Activated B cell treated with CpG ODN at 0.5 μM for 24 hours (primary cell): Measurements from ENCODE around the gene PKN1. TPM values are rescaled to one million over a fixed set of nuclear protein-coding genes. Genes with fewer than 3 reads are reported as not detected.
A peak's percentile ranks its signal among the peaks of the same experiment; 100 is the strongest.

ENCODE experiments used
- ATAC-seq: fragments of 200-7000 bp; cut with Tn5 transposase; one replicate; pipeline ENCODE4 v1.10.0; 2021; ENCODE audit warnings: low read depth, mild to moderate bottlenecking, moderate library complexity
- CTCF ChIA-PET: fragments of 350-600 bp; sonication (Branson Sonifier 250); formaldehyde crosslinking; loops from one replicate; lab custom pipeline; 2021; ENCODE audit warnings: antibody characterized with exemption; lab: Charles Lee
- POLR2A ChIA-PET: fragments of 350-600 bp; sonication (Branson Sonifier 250); formaldehyde crosslinking; loops from one replicate; lab custom pipeline; 2021; ENCODE audit warnings: antibody characterized with exemption; lab: Charles Lee
- DNase-seq: peaks from one replicate; pipeline ENCODE4 v3.0.0; 2022
- H3K27ac Mint-ChIP-seq: one replicate; pipeline ENCODE4 v1.8.0; 2020; ENCODE audit warnings: mixed read lengths
- H3K27me3 Mint-ChIP-seq: one replicate; pipeline ENCODE4 v1.8.0; 2021; ENCODE audit warnings: mixed read lengths
- H3K36me3 Mint-ChIP-seq: one replicate; pipeline ENCODE4 v1.8.0; 2021; ENCODE audit warnings: low read depth, mixed read lengths
- H3K4me1 Mint-ChIP-seq: one replicate; pipeline ENCODE4 v1.8.0; 2021; ENCODE audit warnings: mixed read lengths
- H3K4me3 Mint-ChIP-seq: one replicate; pipeline ENCODE4 v1.8.0; 2020; ENCODE audit warnings: mild to moderate bottlenecking, mixed read lengths
- H3K9me3 Mint-ChIP-seq: one replicate; pipeline ENCODE4 v1.8.0; 2020; ENCODE audit warnings: mixed read lengths
- intact Hi-C: fragments of 100-400 bp; cut with micrococcal nuclease; formaldehyde crosslinking; loops from one replicate; pipeline ENCODE4 v1.15.1; 2024
- total RNA-seq: library from RNA; stranded (reverse); gene quantifications from 2 replicates; pipeline ENCODE4 v1.2.3, GENCODE V29; 2022
- TF ChIP-seq, protein P1 (sequence below): fragments of 200-600 bp; IDR thresholded peaks from one replicate; pipeline ENCODE4 v1.8.0; 2022; ENCODE audit warnings: antibody characterized with exemption, mild to moderate bottlenecking

The PKN1 gene
- total RNA-seq, 1 donor from 2014 or later, result 159 TPM

DNA sequence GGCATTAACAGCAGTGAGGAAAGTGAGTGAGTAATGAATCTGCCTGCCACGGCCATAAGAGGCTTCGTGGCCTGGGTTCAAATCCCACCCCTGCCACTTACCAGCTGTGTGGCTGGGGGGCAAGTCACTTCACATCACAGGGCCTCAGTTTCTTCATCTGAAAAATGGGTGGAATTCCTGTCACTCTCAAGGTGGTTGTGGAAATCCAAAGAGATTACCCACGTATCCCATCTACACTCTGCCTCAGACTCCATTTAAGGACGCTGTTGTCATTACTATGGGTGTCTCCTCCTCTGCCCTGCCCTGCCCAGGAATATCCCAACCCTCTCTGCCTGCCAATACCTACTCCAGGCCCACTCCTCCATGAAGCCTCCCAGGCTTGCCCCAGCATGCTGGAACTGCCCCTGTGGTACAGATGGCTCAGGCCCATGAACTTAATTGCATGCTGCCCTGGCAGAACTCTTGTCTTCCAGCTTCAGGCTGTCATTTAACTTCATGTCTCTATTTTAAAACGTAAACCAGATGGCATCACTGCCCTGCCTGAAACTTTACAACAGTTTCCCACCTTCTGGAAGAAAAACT is 59.7 kb downstream of the PKN1 start:
- ChIA-PET CTCF (no interaction called here), POLR2A (no interaction called here)
- Mint-ChIP-seq H3K4me3 (no peak overlapping the region), H3K4me1 (peaks cover 17% of the 10 kb centered on the region), H3K36me3 (peaks cover 12% of the 10 kb centered on the region), H3K9me3 (no peaks in the 10 kb centered on the region), H3K27me3 (no peaks in the 10 kb centered on the region), H3K27ac (no peak overlapping the region)
- TF ChIP-seq, protein P1, sequence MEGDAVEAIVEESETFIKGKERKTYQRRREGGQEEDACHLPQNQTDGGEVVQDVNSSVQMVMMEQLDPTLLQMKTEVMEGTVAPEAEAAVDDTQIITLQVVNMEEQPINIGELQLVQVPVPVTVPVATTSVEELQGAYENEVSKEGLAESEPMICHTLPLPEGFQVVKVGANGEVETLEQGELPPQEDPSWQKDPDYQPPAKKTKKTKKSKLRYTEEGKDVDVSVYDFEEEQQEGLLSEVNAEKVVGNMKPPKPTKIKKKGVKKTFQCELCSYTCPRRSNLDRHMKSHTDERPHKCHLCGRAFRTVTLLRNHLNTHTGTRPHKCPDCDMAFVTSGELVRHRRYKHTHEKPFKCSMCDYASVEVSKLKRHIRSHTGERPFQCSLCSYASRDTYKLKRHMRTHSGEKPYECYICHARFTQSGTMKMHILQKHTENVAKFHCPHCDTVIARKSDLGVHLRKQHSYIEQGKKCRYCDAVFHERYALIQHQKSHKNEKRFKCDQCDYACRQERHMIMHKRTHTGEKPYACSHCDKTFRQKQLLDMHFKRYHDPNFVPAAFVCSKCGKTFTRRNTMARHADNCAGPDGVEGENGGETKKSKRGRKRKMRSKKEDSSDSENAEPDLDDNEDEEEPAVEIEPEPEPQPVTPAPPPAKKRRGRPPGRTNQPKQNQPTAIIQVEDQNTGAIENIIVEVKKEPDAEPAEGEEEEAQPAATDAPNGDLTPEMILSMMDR, result no peak
- intact Hi-C loops, result no loop called here
- ATAC-seq (no peak), DNase-seq (no peak)

GRCh38 chr19:14494411-14494810 is 61.3 kb downstream of the PKN1 start:
- Mint-ChIP-seq H3K4me1 (peaks cover 17% of the 10 kb centered on the region), H3K27me3 (no peaks in the 10 kb centered on the region), H3K9me3 (no peaks in the 10 kb centered on the region), H3K4me3 (peak overlapping the region; percentile 33), H3K36me3 (peaks cover 8% of the 10 kb centered on the region), H3K27ac (peak overlapping the region; percentile 16)
- ChIA-PET CTCF (no interaction called here), POLR2A (interaction anchor here (3.2 kb wide), 1 partner anchor 24 kb away, joined by 24 read pairs; the partner anchor contains the start of gene DNAJB1)
- DNase-seq, result no peak
- TF ChIP-seq, protein P1, result no peak
- no peak for ATAC-seq
- intact Hi-C loops, result no loop called here

DNA sequence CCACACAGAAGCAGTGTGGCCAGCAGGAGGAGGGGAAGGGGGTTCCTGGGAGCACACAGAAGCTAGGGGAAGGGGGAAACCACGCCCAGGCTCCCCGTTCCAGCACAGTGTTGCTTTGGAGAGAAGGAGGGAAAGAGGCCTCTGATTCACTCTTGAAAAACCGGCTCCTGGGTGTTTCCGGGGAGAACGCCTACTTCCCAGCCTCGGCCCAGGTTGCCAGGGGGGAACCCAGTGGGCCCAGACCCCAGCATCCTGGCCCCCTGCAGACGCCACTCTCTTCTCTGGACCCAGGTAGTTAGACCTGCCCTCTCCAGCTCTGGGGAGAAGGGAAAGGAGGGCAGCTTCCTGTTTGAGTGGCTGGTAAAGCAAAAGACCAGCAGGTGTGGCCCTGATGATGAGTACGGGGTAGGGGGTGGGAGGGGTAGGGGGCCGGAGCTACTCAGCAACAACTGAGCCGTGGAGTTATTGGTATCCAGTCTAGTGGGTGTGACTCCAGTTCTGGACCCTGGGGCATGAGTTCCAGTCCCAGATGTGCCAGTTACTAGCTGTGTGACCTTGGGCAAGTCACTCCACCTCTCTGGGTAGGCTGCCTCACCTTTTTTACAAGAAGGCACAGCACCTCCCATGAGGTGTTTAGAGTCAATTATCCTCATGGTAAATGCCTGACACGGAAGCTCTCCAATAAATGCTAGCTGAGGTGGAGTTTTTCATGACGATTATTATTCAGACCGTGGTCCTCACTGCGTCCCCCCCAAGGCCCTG is 62.0 kb downstream of the PKN1 start:
- intact Hi-C loops, result no loop called here
- Mint-ChIP-seq H3K27ac (peak overlapping the region; percentile 42), H3K4me3 (peak overlapping the region; percentile 82), H3K4me1 (peaks cover 17% of the 10 kb centered on the region), H3K36me3 (peaks cover 3% of the 10 kb centered on the region), H3K9me3 (no peaks in the 10 kb centered on the region), H3K27me3 (no peaks in the 10 kb centered on the region)
- ChIA-PET CTCF (no interaction called here), POLR2A (interaction anchor here (1.7 to 3.2 kb wide), 2 partner anchors 16 to 23 kb away, joined by 5 to 24 read pairs; partner anchors contain the start of gene DNAJB1)
- TF ChIP-seq, protein P1, result no peak
- DNase-seq (no peak), ATAC-seq (no peak)

DNA sequence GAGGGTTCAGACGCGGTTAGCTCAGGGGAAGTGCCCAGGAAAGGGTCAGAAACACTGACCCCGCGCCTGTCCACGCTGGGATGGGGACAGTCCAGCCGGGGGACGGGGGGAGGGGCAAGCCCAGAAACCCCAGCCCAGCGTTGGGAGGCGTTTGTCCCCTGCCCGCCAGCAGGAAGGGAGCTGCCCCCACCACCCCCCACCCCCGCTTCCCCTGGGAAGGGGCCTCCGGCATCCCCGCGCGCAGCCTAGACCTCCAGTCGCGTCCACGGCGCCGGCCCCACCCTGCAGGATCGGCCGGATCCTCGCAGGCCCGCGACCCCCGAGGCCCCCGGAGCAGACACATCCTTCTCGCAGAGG is 62.5 kb downstream of the PKN1 start:
- CTCF ChIA-PET, result no interaction called here
- ATAC-seq (no peak), DNase-seq (no peak)
- TF ChIP-seq, protein P1, result no peak
- no peaks in the 10 kb centered on the region for H3K27me3 Mint-ChIP-seq
- H3K27ac Mint-ChIP-seq, result peak overlapping the region; percentile 42
- intact Hi-C loops, result loop anchor here (2.0 kb wide), 1 partner anchor 23 kb away; the partner anchor contains the start of gene DNAJB1
- H3K36me3 Mint-ChIP-seq, result peaks cover 3% of the 10 kb centered on the region
- peak overlapping the region; percentile 82 for H3K4me3 Mint-ChIP-seq
- no peaks in the 10 kb centered on the region for H3K9me3 Mint-ChIP-seq
- H3K4me1 Mint-ChIP-seq, result peaks cover 17% of the 10 kb centered on the region
- POLR2A ChIA-PET, result interaction anchor here (1.7 to 3.2 kb wide), 2 partner anchors 17 to 22 kb away, joined by 5 to 24 read pairs; partner anchors contain the start of gene DNAJB1
